Mesothelial cell of epicardium (in vitro differentiated cells): ENCODE results near the gene JSRP1. TPM values are rescaled to one million over a fixed set of nuclear protein-coding genes. Genes with fewer than 3 reads are reported as not detected.

Experiments
- DNase-seq, 2 experiments: peaks; one replicate each; pipeline ENCODE4 v3.0.0; 2021; ENCODE audit warnings: low spot score in 2 of 2; ENCODE audit not compliant: unreplicated experiment in 2 of 2
- H3K27ac Mint-ChIP-seq: 2 replicates; pipeline ENCODE4 v1.8.0; 2021; ENCODE audit warnings: mixed read lengths
- H3K27me3 Mint-ChIP-seq: 2 replicates; pipeline ENCODE4 v1.8.0; 2021; ENCODE audit warnings: low read depth, mixed read lengths
- H3K36me3 Mint-ChIP-seq: 2 replicates; pipeline ENCODE4 v1.8.0; 2021; ENCODE audit warnings: mixed read lengths
- H3K4me1 Mint-ChIP-seq: 2 replicates; pipeline ENCODE4 v1.8.0; 2021; ENCODE audit warnings: mixed read lengths
- H3K4me3 Mint-ChIP-seq: 2 replicates; pipeline ENCODE4 v1.8.0; 2021; ENCODE audit warnings: mild to moderate bottlenecking, moderate library complexity, mixed read lengths
- H3K9me3 Mint-ChIP-seq: 2 replicates; pipeline ENCODE4 v1.8.0; 2021; ENCODE audit warnings: mixed read lengths
- total RNA-seq: library from RNA; stranded (reverse); gene quantifications from 3 replicates; pipeline ENCODE4 v1.2.1, GENCODE V29; 2021
- TF ChIP-seq, protein P1 (sequence below): fragments of 200-600 bp; sonication (generic); IDR thresholded peaks from one replicate; pipeline ENCODE4 v1.5.0; 2021; ENCODE audit warnings: antibody characterized with exemption; ENCODE audit not compliant: unreplicated experiment

Gene JSRP1
- total RNA-seq, 1 donor from 2014 or later = 0.80 TPM

DNA sequence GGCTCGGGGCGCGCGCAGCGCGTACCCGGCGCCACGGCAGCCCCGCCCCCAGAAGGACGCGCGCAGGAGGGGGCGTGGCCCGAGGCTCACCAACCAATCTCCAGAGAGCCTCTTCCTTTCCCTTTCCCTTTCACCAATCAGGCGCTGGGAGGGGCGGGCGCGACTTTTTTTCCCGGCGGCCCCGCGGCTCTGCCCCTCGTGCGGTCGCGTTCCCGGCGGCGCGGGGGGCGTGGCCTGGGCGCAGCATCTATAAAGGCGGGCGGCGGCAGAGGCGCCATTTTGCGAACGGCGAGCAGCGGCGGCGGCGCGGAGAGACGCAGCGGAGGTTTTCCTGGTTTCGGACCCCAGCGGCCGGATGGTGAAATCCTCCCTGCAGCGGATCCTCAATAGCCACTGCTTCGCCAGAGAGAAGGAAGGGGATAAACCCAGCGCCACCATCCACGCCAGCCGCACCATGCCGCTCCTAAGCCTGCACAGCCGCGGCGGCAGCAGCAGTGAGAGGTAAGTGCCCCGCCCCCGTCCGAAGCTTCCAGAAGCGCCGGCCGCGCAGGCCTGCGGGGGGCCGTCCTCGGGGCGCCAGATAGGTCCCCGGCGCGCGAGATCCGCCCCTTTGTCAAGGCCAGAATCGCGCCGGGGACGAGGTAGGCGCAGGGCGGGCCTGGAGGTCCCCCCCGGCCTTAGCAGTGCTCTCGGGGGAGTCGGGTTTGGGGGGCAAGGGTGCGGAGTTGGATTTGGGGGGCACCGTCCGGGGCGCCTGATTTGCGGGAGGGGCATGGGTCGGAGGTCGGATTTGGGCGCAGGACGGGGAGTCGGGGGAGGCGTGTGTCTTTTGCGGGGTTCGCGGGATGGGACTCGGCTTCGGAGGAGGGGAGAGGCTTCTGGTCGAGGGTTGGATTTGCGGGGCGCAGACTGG is 13.3 kb upstream of the JSRP1 start:
- Mint-ChIP-seq H3K36me3 (peaks cover 10% of the 10 kb centered on the region), H3K9me3 (no peaks in the 10 kb centered on the region), H3K4me3 (peak overlapping the region; percentile 88), H3K27ac (peak overlapping the region; percentile 93), H3K4me1 (peaks cover 32% of the 10 kb centered on the region), H3K27me3 (no peaks in the 10 kb centered on the region)
- TF ChIP-seq, protein P1, sequence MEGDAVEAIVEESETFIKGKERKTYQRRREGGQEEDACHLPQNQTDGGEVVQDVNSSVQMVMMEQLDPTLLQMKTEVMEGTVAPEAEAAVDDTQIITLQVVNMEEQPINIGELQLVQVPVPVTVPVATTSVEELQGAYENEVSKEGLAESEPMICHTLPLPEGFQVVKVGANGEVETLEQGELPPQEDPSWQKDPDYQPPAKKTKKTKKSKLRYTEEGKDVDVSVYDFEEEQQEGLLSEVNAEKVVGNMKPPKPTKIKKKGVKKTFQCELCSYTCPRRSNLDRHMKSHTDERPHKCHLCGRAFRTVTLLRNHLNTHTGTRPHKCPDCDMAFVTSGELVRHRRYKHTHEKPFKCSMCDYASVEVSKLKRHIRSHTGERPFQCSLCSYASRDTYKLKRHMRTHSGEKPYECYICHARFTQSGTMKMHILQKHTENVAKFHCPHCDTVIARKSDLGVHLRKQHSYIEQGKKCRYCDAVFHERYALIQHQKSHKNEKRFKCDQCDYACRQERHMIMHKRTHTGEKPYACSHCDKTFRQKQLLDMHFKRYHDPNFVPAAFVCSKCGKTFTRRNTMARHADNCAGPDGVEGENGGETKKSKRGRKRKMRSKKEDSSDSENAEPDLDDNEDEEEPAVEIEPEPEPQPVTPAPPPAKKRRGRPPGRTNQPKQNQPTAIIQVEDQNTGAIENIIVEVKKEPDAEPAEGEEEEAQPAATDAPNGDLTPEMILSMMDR = no peak
- peak; percentile 97 to 100 for DNase-seq

DNA sequence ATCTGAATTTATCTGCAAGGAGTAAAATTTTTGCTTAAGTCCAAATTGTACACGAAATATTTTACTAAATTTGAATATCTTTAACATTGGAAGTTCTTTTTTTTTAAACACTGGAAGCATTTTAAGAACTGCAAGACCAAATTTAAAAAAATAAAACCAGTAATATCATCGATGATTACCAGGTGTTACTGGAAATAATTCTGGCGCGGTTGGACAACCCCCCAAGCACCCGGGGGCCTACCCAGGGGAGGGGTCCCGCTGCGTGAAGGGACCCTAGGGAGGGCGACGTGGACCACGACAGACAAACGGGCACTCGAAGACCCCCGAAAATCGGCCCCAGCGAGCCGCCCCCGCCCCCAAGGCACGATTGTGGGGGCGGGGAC is 12.6 kb upstream of the JSRP1 start:
- Mint-ChIP-seq H3K9me3 (no peaks in the 10 kb centered on the region), H3K4me3 (peak overlapping the region; percentile 88), H3K27ac (peak overlapping the region; percentile 54), H3K36me3 (peaks cover 7% of the 10 kb centered on the region), H3K4me1 (peaks cover 29% of the 10 kb centered on the region), H3K27me3 (no peaks in the 10 kb centered on the region)
- TF ChIP-seq, protein P1 = no peak
- no peak for DNase-seq

DNA sequence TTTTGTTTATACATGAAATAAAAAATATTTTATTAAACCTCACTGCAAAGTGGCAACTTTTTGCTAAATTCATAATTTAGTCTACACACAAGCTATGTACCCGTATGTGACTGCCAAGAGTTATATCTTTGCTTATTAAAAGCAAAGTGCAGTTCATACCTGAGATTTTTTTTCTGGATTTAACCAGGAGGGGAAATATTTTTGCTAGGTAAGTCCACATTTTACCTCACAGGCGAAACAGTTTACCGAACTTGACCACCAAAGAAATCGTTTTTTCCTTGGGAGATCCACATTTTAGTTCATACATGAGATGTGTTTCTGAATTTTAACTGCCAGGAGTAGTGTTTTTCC is 12.2 kb upstream of the JSRP1 start:
- Mint-ChIP-seq H3K27ac (peak overlapping the region; percentile 54), H3K36me3 (peaks cover 5% of the 10 kb centered on the region), H3K27me3 (no peaks in the 10 kb centered on the region), H3K4me1 (peaks cover 25% of the 10 kb centered on the region), H3K9me3 (no peaks in the 10 kb centered on the region), H3K4me3 (peak overlapping the region; percentile 88)
- DNase-seq = no peak
- TF ChIP-seq, protein P1 = no peak

DNA sequence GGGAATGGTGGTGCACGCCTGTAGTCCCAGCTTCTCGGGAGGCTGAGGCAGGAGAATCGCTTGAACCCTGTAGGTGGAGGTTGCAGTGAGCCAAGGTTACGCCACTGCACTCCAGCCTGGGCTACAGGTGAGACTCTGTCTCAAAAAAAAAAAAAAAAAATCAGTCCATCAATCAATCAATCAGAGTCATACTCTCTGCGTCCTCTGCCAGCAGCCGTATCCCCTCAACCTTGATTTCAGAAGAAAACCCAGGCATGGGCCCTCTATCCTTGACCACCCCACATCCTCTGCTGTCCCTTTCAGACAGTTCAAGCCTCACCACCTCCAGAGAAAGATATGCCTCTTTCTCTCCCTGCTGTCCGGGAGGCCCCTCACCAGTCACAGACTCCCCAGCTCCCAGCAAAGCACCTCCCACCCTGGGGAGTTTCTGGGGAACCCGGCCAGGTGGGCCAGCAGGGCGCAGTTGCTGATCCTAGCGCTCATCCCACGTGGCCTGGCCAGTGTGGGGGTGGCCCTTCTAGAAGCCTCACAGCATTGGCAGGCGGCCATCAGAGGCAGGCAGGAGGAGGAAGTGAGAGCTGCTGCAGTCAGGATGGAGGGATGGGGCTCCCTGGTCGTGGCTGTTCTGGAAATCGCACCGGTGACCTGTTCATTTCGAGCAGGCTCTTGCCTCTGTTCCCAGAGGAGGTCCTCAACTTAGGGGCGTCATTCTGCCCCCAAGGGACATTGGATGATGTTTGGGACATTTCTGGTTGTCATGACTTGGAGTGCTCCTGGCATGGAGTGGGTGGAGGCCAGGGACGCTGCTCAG is 10.2 kb upstream of the JSRP1 start:
- peaks cover under 1% of the 10 kb centered on the region for H3K36me3 Mint-ChIP-seq
- no peaks in the 10 kb centered on the region for H3K27me3 Mint-ChIP-seq
- H3K4me3 Mint-ChIP-seq = no peak overlapping the region
- H3K9me3 Mint-ChIP-seq = no peaks in the 10 kb centered on the region
- H3K27ac Mint-ChIP-seq = peak overlapping the region; percentile 21
- TF ChIP-seq, protein P1 = no peak
- peaks cover 15% of the 10 kb centered on the region for H3K4me1 Mint-ChIP-seq
- peak in 1 of 2 experiments; percentile 60 for DNase-seq

DNA sequence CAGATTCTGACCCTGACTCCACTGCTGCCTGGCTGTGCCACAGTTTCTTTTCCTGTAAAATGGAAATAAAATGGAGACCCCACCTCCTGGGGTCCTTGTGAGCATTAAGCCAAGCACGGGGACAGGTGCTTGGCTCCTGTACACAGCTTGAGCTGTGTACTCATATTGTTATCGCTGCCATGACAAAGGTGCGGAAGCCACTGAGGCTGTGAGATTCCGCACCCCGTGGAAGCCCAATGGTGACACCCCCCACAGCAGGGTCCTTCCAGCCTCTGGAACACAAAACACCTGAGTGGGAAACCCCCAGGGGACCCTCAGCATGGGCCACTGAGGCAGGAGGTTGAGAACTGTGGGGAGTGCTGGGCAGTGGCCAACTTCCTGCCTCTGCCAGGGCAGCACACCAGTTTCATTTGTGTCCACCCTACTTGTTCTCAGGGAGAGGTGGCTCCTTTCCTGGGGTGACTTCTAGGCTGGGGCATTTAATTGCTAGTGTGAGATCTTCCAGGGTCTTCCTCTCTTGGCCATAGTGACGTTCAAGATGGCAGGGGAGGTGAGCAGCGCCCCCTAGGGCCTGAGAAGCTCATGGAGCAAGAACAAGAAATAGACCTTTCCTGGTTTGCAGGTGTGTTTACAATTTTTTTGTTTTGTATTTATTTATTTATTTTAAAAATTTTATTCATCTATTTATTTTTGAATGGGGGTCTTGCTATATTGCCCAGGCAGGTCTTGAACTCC is 5.4 kb upstream of the JSRP1 start:
- H3K4me1 Mint-ChIP-seq = peaks cover 4% of the 10 kb centered on the region
- no peak for DNase-seq
- H3K9me3 Mint-ChIP-seq = no peaks in the 10 kb centered on the region
- H3K36me3 Mint-ChIP-seq = no peaks in the 10 kb centered on the region
- no peak overlapping the region for H3K27ac Mint-ChIP-seq
- no peak overlapping the region for H3K4me3 Mint-ChIP-seq
- H3K27me3 Mint-ChIP-seq = no peaks in the 10 kb centered on the region
- TF ChIP-seq, protein P1 = peak; percentile 34
